HG02798 (cell line): ENCODE results near the gene TAC4.

Experiments
- ATAC-seq: cut with Tn5 transposase; IDR thresholded peaks from one replicate; pipeline ENCODE4 v1.9.1; 2021; ENCODE audit warnings: mild to moderate bottlenecking; ENCODE audit not compliant: unreplicated experiment, poor library complexity

The TAC4 gene

DNA sequence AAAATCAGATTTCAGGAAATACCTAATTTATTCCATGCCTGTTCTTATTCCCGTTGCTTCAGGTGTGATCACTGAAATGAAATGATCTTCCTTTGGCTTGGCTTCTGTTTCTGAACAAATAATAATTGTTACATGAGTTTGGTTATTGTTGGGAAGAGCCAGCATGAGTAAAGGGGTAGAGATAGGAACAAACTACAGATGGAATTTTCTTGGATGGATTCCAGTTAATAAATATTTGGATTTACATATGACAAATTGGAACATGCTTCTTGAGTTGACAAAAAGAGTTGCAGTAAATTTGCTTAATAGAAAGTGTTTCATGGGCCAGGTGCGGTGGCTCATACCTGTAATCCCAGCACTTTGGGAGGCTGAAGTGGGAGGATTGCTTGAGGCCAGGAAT is 28.2 kb downstream of the TAC4 start:
- ATAC-seq = no peak

DNA sequence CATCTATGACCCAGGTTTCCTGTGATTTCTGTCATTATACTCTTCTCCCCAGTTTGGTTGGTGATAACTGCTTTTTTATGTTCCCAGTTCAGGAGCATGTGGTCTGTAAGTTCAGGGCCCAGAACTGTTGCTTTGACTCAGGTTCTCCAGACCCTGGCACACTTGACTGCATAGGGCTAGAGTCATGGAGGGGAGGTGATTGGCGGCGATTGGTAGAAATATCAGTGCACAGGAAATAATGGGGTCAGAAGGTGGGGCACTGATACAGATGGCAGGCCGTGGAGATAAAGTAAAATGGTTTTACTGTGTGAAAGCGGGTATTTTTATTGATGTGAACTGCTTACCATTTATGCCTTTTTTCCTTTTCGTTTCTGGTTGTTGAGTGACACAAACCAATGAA is 28.7 kb downstream of the TAC4 start:
- ATAC-seq = no peak

DNA sequence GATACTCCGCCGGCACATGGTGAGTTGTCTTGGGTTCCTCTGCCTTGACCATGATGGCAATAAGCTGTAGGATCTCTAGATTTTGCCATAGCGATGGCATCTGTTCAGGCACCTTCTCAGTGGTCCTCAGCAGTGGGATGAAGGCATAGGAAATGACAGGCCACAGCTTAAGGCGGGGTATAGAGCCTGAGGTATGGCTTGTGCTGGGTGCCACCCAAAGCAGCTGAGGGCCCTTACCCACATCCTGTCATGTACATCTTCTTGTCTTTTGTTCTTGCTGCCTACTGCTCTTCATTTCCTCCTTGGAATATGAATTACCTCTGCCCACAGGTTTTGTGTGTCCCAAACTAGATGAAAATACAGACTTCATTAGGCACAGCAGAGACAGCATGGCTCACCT is 29.9 kb downstream of the TAC4 start:
- no peak for ATAC-seq

DNA sequence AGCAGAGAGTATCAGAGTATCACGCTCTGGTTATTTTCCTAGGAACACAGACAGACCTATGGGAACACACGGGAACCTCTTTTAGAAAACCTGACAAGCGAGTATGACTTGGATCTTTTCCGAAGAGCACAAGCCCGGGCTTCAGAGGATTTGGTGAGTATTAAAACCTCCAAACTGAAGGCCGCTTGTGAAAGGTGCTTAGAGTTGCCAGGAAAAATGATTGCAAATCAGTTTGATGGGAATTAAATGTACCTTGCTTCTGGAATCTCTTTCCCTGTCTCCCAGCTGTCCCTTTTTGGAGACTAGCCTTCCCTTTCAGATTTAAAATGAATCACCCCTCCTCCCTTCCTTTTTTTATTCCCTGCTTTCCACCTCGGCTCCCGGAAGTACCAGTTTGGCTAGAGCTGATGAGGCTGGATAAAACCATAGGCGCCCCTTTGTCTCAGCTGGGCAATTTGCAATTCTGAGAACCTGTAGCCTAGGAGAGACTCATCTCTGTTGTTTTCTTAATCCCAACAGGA is 32.0 kb downstream of the TAC4 start:
- ATAC-seq = no peak

DNA sequence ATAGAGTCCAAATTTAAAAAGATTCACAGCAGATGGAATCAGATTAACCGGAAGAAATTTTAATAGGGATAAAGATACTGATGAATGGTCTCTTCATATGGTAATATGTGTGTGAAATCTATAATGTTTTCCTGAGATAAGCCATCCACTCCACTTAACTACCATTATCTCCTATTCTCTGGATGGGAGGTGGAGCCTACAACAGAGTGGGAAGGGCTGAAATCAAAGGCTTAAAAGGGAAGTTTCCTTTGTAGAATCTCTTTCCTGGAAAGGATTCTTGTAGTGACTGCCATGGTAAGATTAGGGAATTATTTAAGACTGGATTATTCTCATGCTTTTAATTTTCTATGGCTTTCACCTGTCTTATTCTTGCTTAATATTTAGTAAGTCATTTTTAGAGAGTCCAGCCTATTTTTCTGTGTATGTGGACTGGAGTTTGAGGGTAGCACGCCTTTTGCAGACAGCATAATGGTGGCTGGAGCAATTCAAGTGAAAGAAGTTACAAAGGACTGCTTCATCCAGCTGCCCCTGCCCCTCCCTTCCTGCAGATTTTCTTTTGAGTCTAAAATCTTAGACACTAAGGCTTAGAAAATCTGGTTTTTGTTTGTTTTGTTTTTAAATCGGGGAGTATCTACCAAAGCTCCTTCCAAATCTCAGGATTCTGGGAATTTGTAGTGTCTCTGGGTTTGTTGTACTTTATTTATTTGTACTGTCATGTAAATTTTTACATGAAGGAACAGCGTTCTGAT is 32.9 kb downstream of the TAC4 start:
- ATAC-seq = no peak

DNA sequence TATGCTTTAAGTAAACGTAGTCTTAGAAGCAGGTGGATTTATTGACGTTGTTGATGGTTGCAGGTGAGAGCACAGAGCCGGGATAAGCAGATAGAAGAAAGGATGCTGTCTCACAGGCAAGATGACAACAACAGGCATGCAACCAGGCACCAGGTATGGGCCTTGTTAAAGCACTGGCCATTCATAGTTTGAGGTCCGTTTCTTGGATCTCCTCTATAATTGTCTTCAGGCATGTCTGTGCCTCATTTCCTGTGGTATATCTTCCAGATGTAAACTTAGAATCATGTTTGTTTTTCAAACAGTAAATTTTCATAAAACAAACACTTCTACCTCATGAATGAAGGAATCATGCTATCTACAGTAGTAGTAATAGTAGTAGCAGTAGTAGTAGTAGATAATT is 38.8 kb downstream of the TAC4 start:
- no peak for ATAC-seq

DNA sequence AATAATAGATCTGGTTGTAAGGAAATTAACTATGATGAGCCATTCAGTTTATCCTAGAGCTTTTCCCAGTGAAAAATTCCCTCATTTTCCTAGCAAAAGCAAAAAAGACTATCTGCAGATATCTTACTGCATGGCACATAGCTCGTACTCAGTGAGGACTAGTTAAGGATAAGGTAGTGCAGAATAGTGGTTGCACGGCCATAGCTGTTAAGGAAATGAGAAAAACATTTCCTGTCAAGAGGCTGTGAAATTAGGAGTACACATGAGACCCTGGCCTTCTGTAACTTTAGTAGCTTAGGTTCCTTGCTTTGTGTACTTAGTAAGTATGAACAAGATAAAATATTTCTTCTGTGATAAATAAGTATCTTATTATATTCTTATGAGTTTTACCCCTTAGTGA is 49.1 kb downstream of the TAC4 start:
- no peak for ATAC-seq

DNA sequence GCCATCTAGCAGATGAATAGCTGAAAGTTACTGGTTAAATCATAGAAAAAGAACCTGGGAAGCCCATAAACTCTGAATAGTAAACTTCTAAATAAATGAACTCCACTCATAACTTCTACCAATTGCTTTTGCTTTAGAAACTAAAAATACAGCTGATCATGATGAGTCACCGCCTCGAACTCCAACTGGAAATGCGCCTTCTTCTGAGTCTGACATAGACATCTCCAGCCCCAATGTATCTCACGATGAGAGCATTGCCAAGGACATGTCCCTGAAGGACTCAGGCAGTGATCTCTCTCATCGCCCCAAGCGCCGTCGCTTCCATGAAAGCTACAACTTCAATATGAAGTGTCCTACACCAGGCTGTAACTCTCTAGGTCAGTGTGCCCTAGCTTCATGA is 49.7 kb downstream of the TAC4 start:
- ATAC-seq = no peak

DNA sequence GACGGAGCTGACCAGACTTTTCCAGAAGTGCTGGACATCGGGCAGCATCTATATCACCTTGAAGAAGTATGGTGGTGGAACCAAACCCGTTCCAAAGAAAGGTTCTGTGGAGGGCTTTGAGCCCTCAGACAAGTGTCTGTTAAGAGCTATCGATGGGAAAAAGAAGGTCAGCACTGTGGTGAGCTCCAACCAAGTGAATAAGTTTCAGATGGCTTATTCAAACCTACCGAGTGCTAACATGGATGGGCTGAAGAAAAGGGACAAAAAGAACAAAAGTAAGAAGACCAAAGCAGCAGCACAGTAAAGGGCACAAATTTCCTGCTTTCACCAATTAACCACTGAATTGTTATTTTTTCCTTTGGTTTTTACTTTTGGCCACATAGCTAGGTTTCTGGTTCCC is 52.5 kb downstream of the TAC4 start:
- no peak for ATAC-seq

DNA sequence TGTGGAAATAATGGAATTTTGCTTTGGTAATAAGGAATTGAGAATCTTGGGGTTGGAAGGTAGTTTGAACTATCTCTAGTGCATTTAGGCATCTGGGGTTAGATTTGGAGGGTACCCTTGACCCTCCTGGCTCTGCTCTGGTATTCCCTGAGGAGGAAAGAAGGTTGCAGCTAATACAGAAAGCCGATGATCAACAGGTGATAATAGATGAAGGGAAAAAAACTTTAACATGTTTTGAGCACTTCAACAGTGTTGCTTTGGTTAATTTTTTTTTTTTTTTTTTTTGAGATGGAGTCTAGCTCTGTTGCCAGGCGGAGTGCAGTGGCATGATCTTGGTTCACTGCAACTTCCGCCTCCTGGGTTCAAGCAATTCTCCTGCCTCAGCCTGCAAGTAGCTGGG is 54.6 kb downstream of the TAC4 start:
- no peak for ATAC-seq

DNA sequence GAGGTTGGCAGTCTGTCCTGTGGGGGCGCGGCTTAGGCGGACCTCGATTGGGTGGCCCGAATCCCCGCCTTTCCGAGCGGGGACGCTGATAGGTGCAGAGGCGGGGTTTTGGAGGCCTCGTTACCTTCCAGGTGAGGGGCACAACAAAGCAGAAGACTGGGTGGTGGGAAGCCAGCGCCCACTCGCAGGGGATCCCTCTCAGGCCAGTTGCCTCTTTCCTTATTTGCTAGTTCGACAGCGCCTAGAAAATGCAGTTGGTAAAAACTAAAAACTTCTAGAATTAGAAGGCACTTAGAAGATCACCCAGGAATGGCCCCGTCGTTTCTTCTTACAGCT is 58.7 kb downstream of the TAC4 start:
- no peak for ATAC-seq

DNA sequence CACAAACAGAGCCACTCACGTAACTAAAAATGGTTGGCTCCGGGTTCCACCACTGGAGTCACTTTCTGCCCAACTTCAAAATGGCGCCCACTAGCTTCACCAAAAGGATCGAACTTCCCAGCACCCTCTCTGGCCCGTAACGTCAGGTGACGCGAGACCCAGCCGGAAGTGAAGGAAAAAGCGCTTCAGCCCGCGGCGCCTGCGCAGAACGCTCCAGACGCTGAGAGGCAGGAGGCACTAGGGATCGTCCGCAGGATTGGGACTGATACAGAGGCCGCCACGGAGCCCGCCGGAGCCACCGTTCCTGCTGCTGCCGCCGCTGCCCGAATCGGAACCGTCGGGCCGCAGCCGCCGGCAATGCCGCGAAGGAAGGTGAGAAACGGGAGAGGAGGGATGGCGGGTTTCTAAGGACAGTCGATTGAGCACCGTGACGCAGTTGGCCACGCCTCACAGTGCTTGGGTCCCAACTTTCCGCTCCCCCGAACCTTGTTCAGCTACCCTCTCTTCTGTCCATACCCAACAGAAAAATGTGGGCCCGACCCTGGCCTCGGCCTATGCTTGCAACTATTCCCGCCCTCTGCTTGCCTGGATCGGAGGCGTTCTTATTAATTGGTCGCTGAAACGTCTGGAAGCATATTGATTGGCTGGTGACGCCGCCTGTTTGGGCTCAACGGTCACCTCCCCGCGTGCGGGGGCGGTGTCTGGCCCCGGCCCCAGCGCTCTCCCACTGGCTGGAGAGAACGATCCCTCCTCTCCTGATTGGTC is 59.2 kb downstream of the TAC4 start, which contains the start of gene KAT7:
Gene KAT7 (plus strand): TSS at position 204 of the 765 bp plus-strand sequence. CDS start 154 bp downstream, at position 358.
- peak; percentile 93 for ATAC-seq
